ENCODE results near the gene IVL.

Gene IVL

GRCh38 chr1:152954436-152954835 is 46.1 kb downstream of the IVL start:
- DNase-seq, result no peak

GRCh38 chr1:152957561-152957960 is 49.2 kb downstream of the IVL start:
- no peak for DNase-seq

- no peak for DNase-seq
Observed at GRCh38 chr1:152959273-152959672, 50.9 kb downstream of the IVL start.

DNA sequence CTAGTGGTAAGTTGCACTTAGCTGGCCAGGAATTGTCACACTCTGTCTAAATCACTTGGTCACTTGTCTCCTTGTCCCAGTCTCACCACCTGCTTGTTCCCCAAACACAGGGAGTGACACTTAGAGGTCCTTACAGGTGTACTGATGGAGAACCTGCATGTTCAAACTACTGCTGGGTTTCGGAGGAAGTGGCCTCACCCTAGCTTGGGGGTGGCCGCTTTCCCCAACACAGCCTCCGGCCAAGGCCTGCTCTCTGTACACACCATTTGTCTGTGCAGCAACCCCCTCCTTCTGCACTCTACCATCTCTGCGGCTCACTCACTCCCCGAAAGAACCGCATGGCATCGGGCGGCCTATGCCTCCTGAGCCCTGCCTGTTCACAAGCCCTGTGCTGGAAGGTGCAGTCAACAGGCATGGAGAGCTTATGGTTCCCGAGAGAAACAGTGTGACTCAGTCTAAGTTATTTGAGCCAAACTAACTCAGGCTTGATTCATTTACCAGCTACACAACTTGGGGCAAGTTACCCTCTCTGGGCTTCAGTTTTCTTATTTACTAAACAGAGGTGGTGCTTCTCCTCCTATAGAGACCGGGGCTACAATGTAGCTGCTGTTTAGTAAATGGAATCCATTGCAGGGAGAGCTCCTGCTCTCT is 51.6 kb downstream of the IVL start:
- no peak for DNase-seq

GRCh38 chr1:152960452-152961044 is 52.2 kb downstream of the IVL start:
- no peak for DNase-seq
